ENCODE results near the gene MDC1. TPM values are rescaled to one million over a fixed set of nuclear protein-coding genes. Genes with fewer than 3 reads are reported as not detected.
"Not testable (repeated sequence)": the region's sequence is repeated elsewhere in the genome, so short reads cannot be mapped to it uniquely, and the experiment has no call there.

MDC1 gene
- total RNA-seq, 1 donor from 2014 or later = 58.5 TPM

- Mint-ChIP-seq H3K27ac (peak overlapping the region; percentile 33), H3K4me1 (ENCODE audit: low read depth) (peaks cover 30% of the 10 kb centered on the region), H3K4me3 (ENCODE audit: low read depth) (no peak overlapping the region), H3K9me3 (ENCODE audit: low read depth) (no peaks in the 10 kb centered on the region), H3K27me3 (no peaks in the 10 kb centered on the region), H3K36me3 (ENCODE audit: insufficient read depth) (peaks cover 35% of the 10 kb centered on the region)
- DNase-seq (ENCODE audit: low spot score, unreplicated experiment) = no peak
- TF ChIP-seq CTCF (IDR thresholded peaks at IDR 0.05; ENCODE audit: unreplicated experiment) = no peak
Measured at GRCh38 chr6:30726506-30727413, 9.7 kb upstream of the MDC1 start.

- Mint-ChIP-seq H3K27ac (peak overlapping the region; percentile 64), H3K36me3 (ENCODE audit: insufficient read depth) (peaks cover 38% of the 10 kb centered on the region), H3K4me1 (ENCODE audit: low read depth) (peaks cover 29% of the 10 kb centered on the region), H3K9me3 (ENCODE audit: low read depth) (no peaks in the 10 kb centered on the region), H3K27me3 (no peaks in the 10 kb centered on the region), H3K4me3 (ENCODE audit: low read depth) (no peak overlapping the region)
- no peak for DNase-seq (ENCODE audit: low spot score, unreplicated experiment)
- TF ChIP-seq CTCF (IDR thresholded peaks at IDR 0.05; ENCODE audit: unreplicated experiment) = no peak
Measured at GRCh38 chr6:30725713-30726505, 8.8 kb upstream of the MDC1 start.

GRCh38 chr6:30724906-30725667 is 8.0 kb upstream of the MDC1 start:
- no peaks in the 10 kb centered on the region for H3K27me3 Mint-ChIP-seq
- peak overlapping the region; percentile 37 for H3K4me3 Mint-ChIP-seq (ENCODE audit: low read depth)
- H3K4me1 Mint-ChIP-seq (ENCODE audit: low read depth) = peaks cover 26% of the 10 kb centered on the region
- H3K36me3 Mint-ChIP-seq (ENCODE audit: insufficient read depth) = peaks cover 39% of the 10 kb centered on the region
- no peak for DNase-seq (ENCODE audit: low spot score, unreplicated experiment)
- no peaks in the 10 kb centered on the region for H3K9me3 Mint-ChIP-seq (ENCODE audit: low read depth)
- H3K27ac Mint-ChIP-seq = peak overlapping the region; percentile 74
- TF ChIP-seq CTCF (IDR thresholded peaks at IDR 0.05; ENCODE audit: unreplicated experiment) = no peak

GRCh38 chr6:30723843-30724741 is 7.0 kb upstream of the MDC1 start:
- H3K4me1 Mint-ChIP-seq (ENCODE audit: low read depth) = peaks cover 34% of the 10 kb centered on the region
- peak; percentile 10 for TF ChIP-seq CTCF (IDR thresholded peaks at IDR 0.05; ENCODE audit: unreplicated experiment)
- peaks cover 39% of the 10 kb centered on the region for H3K36me3 Mint-ChIP-seq (ENCODE audit: insufficient read depth)
- H3K4me3 Mint-ChIP-seq (ENCODE audit: low read depth) = peak overlapping the region; percentile 59
- peak overlapping the region; percentile 98 for H3K27ac Mint-ChIP-seq
- H3K27me3 Mint-ChIP-seq; DNase-seq (ENCODE audit: low spot score, unreplicated experiment); H3K9me3 Mint-ChIP-seq (ENCODE audit: low read depth): not testable (repeated sequence)

GRCh38 chr6:30723159-30723842 is 6.2 kb upstream of the MDC1 start:
- DNase-seq (ENCODE audit: low spot score, unreplicated experiment); H3K9me3 Mint-ChIP-seq (ENCODE audit: low read depth); H3K27me3 Mint-ChIP-seq: not testable (repeated sequence)
- Mint-ChIP-seq H3K27ac (peak overlapping the region; percentile 98), H3K4me3 (ENCODE audit: low read depth) (peak overlapping the region; percentile 99), H3K36me3 (ENCODE audit: insufficient read depth) (peaks cover 39% of the 10 kb centered on the region), H3K4me1 (ENCODE audit: low read depth) (peaks cover 38% of the 10 kb centered on the region)

Data from progenitor cell of endocrine pancreas (in vitro differentiated cells).